Activated CD8-positive, alpha-beta T cell treated with anti-CD3 and anti-CD28 coated beads, Interleukin-2, amount 10 ng/mL, durations not matched to agents 7 days and 5 days (primary cell): Measurements from ENCODE around the gene HIVEP3. TPM values are rescaled to one million over a fixed set of nuclear protein-coding genes. Genes with fewer than 3 reads are reported as not detected.
A peak's percentile ranks its signal among the peaks of the same experiment; 100 is the strongest.

ENCODE experiments used
- ATAC-seq: fragments of 150-1000 bp; cut with Tn5 transposase; one replicate; pipeline ENCODE4 v1.10.0; 2021; ENCODE audit warnings: moderate library complexity
- CTCF ChIA-PET: fragments of 350-600 bp; sonication (Branson Sonifier 250); formaldehyde crosslinking; loops from one replicate; lab custom pipeline; 2021; ENCODE audit warnings: antibody characterized with exemption; lab: Charles Lee
- POLR2A ChIA-PET: fragments of 350-600 bp; sonication (Branson Sonifier 250); formaldehyde crosslinking; loops from one replicate; lab custom pipeline; 2021; ENCODE audit warnings: antibody characterized with exemption; lab: Charles Lee
- DNase-seq: peaks from one replicate; pipeline ENCODE4 v3.0.0-alpha.2; 2020
- H3K27ac Mint-ChIP-seq: one replicate; pipeline ENCODE4 v1.8.0; 2021; ENCODE audit warnings: mild to moderate bottlenecking, mixed read lengths
- H3K27me3 Mint-ChIP-seq: one replicate; pipeline ENCODE4 v1.8.0; 2021; ENCODE audit warnings: low read depth, mixed read lengths
- H3K36me3 Mint-ChIP-seq: one replicate; pipeline ENCODE4 v1.8.0; 2021; ENCODE audit warnings: low read depth, mixed read lengths
- H3K4me1 Mint-ChIP-seq: one replicate; pipeline ENCODE4 v1.8.0; 2021; ENCODE audit warnings: low read depth, mixed read lengths
- H3K4me3 Mint-ChIP-seq: one replicate; pipeline ENCODE4 v1.8.0; 2021; ENCODE audit warnings: mild to moderate bottlenecking, mixed read lengths
- H3K9me3 Mint-ChIP-seq: one replicate; pipeline ENCODE4 v1.8.0; 2022; ENCODE audit warnings: mixed read lengths; ENCODE audit not compliant: insufficient read depth
- total RNA-seq, 2 experiments: library from RNA; stranded (reverse); gene quantifications; one replicate each; pipeline ENCODE4 v1.2.3, GENCODE V29; 2021

The HIVEP3 gene
- total RNA-seq, 2 experiments from 2014 or later: 10.8 to 11.8 TPM

DNA sequence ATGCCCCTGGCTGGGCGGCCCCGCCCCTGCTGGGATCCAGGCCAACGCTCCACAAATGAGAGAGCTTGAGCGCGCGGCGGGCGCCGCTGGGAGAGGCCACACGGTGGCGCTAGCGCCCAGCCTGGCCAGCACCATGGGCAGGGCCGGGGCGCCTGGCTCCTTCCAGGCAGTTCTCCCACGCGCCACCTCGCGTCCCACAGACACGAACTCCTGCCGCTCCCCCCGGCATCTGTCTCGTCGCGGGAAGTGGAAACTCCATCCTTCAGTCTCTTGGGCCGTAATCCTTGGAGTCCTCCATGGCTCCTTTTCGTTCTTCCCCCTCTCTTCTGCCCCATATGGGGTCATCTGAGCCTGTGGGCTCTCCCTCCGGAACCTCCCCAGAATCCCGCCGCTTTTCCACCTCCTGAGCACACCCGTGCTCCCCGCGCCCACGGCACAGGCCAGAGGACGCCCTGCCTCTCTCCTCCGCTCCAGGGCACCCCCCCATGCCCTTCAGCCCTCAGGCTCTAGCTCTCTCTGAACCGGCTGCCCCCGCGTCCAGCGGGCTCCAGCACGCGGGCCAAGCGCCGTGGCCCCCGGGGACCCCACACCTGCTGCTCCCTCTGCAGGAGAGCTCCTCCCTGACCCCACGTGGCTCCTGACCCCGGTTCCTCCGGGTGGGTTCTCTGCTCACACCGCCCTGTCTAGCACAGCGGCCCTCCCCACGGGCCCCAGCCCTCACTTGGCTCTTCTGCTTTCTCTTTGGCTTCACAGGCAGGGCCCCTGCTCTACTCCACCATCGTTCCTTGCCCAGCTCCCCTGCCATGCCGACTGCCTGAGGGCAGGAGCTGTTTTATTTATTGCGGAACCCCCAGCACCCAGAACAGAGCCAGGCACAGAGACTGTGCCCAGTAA is 402.3 kb downstream of the HIVEP3 start:
- H3K4me3 Mint-ChIP-seq: no peak overlapping the region
- ChIA-PET POLR2A (interaction anchor here (1.0 kb wide), 1 partner anchor 376 kb away, joined by 3 read pairs; no protein-coding TSS in a partner anchor), CTCF (interaction anchor here (0.8 to 2.6 kb wide), 12 partner anchors 17 to 657 kb away, joined by 3 to 17 read pairs (median 4); no protein-coding TSS in a partner anchor)
- peak; percentile 91 for ATAC-seq
- H3K36me3 Mint-ChIP-seq: peaks cover 2% of the 10 kb centered on the region
- H3K9me3 Mint-ChIP-seq: no peaks in the 10 kb centered on the region
- no peaks in the 10 kb centered on the region for H3K4me1 Mint-ChIP-seq
- H3K27me3 Mint-ChIP-seq: no peaks in the 10 kb centered on the region
- DNase-seq: peak; percentile 67
- no peak overlapping the region for H3K27ac Mint-ChIP-seq

DNA sequence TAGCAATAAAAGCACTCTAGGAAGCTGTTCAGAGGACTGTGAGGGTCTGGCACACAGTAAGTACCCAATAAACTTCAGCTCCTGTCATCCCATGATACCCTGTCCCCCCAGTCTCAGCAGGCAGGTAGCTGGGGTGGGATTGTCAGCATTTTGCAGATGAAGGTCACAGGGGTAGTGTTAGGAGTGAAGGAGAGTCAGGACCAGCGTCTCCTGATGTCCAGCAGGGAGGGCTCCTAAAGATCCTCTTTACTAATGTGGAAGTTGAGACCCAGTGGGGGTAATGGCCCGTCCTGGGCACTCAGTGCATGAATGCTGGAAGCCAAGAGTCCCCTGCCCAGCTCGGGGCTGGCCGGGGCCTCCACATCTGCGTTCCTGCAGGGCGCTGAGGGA is 402.9 kb downstream of the HIVEP3 start:
- Mint-ChIP-seq H3K36me3 (peaks cover 4% of the 10 kb centered on the region), H3K4me1 (no peaks in the 10 kb centered on the region), H3K27ac (no peak overlapping the region), H3K4me3 (no peak overlapping the region), H3K9me3 (no peaks in the 10 kb centered on the region), H3K27me3 (no peaks in the 10 kb centered on the region)
- ATAC-seq (no peak), DNase-seq (no peak)
- POLR2A ChIA-PET: interaction anchor here (1.0 kb wide), 1 partner anchor 376 kb away, joined by 3 read pairs; no protein-coding TSS in a partner anchor
- CTCF ChIA-PET: interaction anchor here (0.8 to 2.6 kb wide), 13 partner anchors 17 to 658 kb away, joined by 3 to 17 read pairs (median 4); no protein-coding TSS in a partner anchor

DNA sequence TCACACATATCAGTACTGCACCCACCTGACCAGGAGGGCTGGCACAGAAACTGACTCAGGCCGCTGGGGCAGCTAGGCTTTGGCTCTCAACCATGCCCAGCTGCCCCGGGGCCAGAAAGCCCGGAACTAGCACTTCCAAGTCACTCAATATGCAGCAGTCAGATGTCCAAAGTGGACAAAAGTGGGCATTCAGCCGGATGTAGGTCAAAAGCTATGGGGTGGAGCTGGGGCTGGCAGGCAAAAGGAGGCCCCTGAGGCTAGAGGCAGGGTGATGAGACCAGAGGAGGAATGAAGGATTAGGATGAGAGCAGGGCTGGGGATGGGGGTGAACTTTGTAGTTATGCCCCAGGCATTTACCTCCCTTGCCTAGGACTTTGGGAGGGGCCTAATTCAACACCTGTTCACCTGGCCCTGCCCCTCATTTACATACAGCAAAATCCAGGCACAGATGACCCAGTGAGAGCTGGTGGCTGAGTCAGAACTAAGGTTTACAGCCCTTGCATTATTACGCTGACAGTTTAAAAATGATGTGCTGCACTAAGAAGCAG is 403.5 kb downstream of the HIVEP3 start:
- Mint-ChIP-seq H3K4me1 (no peaks in the 10 kb centered on the region), H3K4me3 (no peak overlapping the region), H3K36me3 (peaks cover 4% of the 10 kb centered on the region), H3K9me3 (no peaks in the 10 kb centered on the region), H3K27me3 (no peaks in the 10 kb centered on the region), H3K27ac (no peak overlapping the region)
- ChIA-PET POLR2A (no interaction called here), CTCF (interaction anchor here (0.9 to 2.6 kb wide), 10 partner anchors 18 to 659 kb away, joined by 3 to 17 read pairs (median 4); no protein-coding TSS in a partner anchor)
- no peak for ATAC-seq
- DNase-seq: no peak

DNA sequence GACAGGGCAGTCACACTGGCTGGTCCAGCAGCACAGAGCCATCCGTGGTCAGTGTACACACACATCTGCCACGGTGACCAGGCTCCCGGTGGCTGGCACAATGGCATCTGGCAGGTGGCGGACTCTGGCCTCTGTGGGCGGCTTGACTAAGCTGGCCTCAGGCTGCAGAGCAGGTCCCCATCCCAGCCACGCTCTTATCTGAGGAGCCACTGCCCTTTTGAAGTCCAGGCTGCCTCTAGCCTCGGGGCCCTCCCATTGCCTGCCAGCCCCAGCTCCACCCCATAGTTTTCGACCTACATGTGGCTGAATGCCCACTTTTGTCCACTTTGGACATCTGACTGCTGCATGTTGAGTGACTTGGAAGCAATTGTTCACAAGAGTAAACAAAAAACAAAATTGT is 404.3 kb downstream of the HIVEP3 start:
- Mint-ChIP-seq H3K9me3 (no peaks in the 10 kb centered on the region), H3K27me3 (no peaks in the 10 kb centered on the region), H3K36me3 (peaks cover 4% of the 10 kb centered on the region), H3K27ac (no peak overlapping the region), H3K4me1 (no peaks in the 10 kb centered on the region), H3K4me3 (no peak overlapping the region)
- ChIA-PET POLR2A (no interaction called here), CTCF (interaction anchor here (0.7 to 2.6 kb wide), 3 partner anchors 351 to 659 kb away, joined by 4 to 17 read pairs (median 4); no protein-coding TSS in a partner anchor)
- no peak for DNase-seq
- no peak for ATAC-seq

DNA sequence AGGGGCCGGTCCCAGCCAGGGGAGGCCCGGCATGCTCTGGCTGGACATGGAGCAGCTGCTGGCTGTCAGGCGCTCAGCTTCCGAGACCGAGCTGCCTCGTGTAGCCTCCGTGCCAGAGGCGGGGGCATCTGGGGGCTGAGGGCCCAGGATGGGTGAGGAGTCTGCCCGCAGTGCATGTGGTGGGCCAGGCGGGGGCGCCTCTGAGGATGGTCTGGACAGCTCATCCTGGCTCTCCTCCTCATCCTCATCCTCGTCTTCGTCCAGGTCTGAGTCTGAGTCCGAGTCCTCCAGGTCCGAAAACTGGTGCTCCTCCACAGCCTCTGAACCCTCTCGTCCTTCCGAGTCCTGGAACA is 405.4 kb downstream of the HIVEP3 start:
- peaks cover 4% of the 10 kb centered on the region for H3K36me3 Mint-ChIP-seq
- ChIA-PET POLR2A (no interaction called here), CTCF (interaction anchor here (0.8 to 1.1 kb wide), 3 partner anchors 17 to 457 kb away, joined by 3 to 4 read pairs (median 3); no protein-coding TSS in a partner anchor)
- H3K27ac Mint-ChIP-seq: no peak overlapping the region
- DNase-seq (peak; percentile 27), ATAC-seq (no peak)
- H3K27me3 Mint-ChIP-seq: no peaks in the 10 kb centered on the region
- H3K4me1 Mint-ChIP-seq: no peaks in the 10 kb centered on the region
- H3K9me3 Mint-ChIP-seq: no peaks in the 10 kb centered on the region
- H3K4me3 Mint-ChIP-seq: no peak overlapping the region

DNA sequence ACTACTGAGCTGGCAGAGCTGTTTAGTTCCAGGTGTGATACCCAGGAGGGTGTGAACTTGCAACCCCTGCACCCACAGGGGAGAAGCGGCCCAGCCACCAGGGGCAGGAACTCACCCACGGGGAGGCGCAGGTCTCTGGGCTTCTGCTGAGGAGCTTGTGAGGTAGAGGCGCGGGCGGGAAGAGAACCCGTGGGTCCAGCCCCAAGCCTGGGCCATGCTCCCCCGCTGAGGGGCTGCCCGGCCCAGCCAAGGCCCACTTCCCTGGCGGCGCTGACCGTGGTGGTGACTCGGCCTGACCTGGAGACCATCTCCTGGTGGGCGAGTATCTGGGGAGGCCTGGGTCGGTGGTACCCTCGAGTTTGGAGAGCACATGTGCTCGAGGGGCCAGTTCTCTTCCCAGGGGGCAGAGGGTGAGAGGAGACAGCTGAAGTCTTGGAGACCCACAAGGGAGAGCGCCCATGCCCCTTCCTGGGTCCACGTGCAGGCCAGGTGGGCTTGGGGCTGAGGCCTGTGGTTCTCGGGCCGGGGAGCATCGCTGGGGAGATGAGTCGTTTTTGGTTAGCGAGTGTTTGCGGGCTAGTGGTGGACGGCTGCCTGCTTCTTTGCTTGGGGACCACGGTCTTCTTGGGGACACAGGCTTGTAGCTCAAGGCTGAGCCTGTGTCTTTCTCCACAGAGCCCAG is 405.9 kb downstream of the HIVEP3 start:
- Mint-ChIP-seq H3K4me1 (no peaks in the 10 kb centered on the region), H3K4me3 (no peak overlapping the region), H3K9me3 (no peaks in the 10 kb centered on the region), H3K36me3 (peaks cover 4% of the 10 kb centered on the region), H3K27me3 (no peaks in the 10 kb centered on the region), H3K27ac (no peak overlapping the region)
- POLR2A ChIA-PET: no interaction called here
- ATAC-seq (no peak), DNase-seq (no peak)
- CTCF ChIA-PET: interaction anchor here (0.8 to 1.1 kb wide), 3 partner anchors 16 to 458 kb away, joined by 3 to 4 read pairs (median 3); no protein-coding TSS in a partner anchor

DNA sequence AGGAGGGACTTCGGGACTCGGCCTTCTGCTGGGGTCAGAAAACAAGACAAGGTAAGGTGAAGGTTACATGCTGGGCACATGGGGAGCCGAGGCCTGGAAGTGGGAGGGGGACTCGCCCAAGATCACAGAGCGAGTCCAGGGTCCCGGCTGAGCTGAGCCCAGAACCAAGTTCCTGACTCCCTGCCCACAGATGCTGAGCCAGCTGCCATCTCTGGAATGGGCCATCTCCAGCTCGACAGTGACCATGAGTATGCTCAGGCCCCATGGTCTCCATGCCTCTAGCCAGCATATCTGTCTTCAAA is 407.5 kb downstream of the HIVEP3 start:
- no peaks in the 10 kb centered on the region for H3K4me1 Mint-ChIP-seq
- no peak for DNase-seq
- H3K27ac Mint-ChIP-seq: no peak overlapping the region
- no peak overlapping the region for H3K4me3 Mint-ChIP-seq
- H3K9me3 Mint-ChIP-seq: no peaks in the 10 kb centered on the region
- H3K27me3 Mint-ChIP-seq: no peaks in the 10 kb centered on the region
- POLR2A ChIA-PET: no interaction called here
- CTCF ChIA-PET: no interaction called here
- peaks cover 4% of the 10 kb centered on the region for H3K36me3 Mint-ChIP-seq
- ATAC-seq: no peak

DNA sequence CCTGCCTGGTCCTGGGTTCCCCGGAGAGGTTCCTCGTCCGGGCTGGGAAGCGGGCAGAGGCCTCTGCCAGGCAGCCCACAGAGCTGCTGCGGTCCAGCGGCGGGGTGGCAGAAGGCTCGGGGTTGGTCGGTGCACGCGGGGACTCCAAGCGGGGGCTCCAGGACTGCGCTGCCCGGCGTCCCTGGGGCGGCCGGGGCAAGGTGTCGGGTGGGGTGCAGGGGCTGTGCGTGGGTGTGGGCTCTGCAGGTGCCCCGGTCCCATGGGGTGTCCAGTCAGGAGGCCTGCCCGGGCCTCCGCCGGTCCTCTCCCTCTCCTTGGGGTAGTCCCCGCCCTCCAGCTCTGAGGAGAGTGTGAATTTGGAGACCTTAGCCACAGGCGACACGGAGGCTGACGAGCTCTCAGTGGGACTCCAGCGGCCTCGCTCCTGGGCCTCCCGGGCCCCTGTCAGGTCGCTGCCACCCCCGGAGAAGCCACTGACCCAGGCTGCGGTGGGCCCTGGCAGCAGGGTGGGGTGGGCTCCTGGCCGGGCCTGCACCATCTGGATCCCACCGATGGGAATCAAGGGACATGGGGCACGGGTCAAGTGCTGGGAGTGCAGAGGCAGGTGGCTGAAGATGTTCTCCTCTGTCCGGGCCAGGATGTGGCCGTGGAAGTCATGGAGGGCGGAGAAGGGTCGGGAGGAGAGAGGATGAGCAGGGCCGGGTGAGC is 408.0 kb downstream of the HIVEP3 start:
- CTCF ChIA-PET: no interaction called here
- H3K4me3 Mint-ChIP-seq: no peak overlapping the region
- H3K4me1 Mint-ChIP-seq: no peaks in the 10 kb centered on the region
- DNase-seq: no peak
- no peak for ATAC-seq
- H3K27me3 Mint-ChIP-seq: no peaks in the 10 kb centered on the region
- no peak overlapping the region for H3K27ac Mint-ChIP-seq
- H3K9me3 Mint-ChIP-seq: no peaks in the 10 kb centered on the region
- H3K36me3 Mint-ChIP-seq: peaks cover 4% of the 10 kb centered on the region
- POLR2A ChIA-PET: no interaction called here

DNA sequence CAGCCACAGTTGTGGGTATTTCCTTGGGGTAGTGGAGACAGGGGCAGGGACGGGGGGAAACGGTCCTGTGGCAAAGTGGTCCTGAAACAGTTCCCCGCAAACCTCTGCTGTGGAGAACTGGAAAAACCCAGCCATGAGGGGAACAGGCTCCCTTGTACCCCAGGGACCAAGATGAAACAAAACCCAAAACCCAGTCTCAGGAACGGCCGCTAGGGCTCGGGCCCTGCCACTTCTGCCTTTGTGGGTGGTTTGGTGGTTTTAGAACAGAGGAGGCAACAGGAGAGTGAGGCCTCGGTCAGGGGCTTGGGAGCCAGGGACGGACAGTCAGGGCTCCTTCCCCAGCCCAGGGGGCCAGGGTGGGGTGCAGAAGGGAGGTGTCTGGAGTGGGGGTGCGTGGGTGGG is 409.5 kb downstream of the HIVEP3 start:
- no peaks in the 10 kb centered on the region for H3K9me3 Mint-ChIP-seq
- H3K27ac Mint-ChIP-seq: no peak overlapping the region
- ChIA-PET POLR2A (no interaction called here), CTCF (no interaction called here)
- H3K36me3 Mint-ChIP-seq: peaks cover 4% of the 10 kb centered on the region
- no peak for ATAC-seq
- no peaks in the 10 kb centered on the region for H3K27me3 Mint-ChIP-seq
- no peak overlapping the region for H3K4me3 Mint-ChIP-seq
- no peak for DNase-seq
- no peaks in the 10 kb centered on the region for H3K4me1 Mint-ChIP-seq

DNA sequence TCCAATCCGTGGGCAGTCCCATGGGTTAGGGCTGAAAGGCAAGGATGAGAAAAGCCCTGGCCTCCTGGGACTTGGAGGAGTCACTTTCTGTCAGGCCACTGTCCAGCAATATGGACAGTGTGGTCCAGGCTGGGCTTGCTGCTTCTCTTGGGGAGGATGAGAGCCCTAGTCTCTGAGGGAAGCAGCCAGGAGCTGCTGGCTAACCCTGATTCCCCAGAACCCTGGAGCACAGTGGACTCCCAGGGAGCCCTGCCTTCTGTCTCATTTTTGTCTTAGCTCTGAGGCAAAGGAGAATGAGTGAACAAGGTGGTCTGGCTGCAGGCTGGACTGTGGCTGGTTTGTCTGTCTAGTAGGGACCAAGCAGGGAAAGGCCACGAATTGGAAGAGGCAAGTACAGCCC is 410.4 kb downstream of the HIVEP3 start:
- ChIA-PET CTCF (interaction anchor here (1.5 kb wide), 1 partner anchor 16 kb away, joined by 6 read pairs; no protein-coding TSS in a partner anchor), POLR2A (no interaction called here)
- Mint-ChIP-seq H3K9me3 (no peaks in the 10 kb centered on the region), H3K27ac (no peak overlapping the region), H3K36me3 (peaks cover 2% of the 10 kb centered on the region), H3K4me1 (no peaks in the 10 kb centered on the region), H3K27me3 (no peaks in the 10 kb centered on the region), H3K4me3 (no peak overlapping the region)
- no peak for ATAC-seq
- no peak for DNase-seq

DNA sequence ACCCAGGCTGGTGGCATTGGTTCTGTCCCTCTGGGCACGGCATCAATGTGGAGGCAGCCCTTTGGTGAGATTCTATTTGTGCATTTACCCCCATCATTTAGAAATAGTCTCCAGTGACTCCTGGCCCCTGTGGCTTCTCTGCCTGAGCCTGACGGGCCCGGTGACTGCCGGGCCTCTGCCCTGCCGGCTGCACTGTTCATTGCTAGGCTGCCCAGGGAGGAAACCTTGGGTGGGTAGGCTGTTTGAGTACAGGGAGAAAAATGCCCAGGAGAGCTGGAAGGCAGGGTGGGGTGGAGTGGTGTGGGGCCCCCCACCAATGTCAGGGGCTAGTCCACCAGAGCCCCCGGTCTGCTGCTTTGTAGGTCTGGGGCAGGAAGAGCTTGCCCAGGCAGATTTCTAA is 410.9 kb downstream of the HIVEP3 start:
- DNase-seq (no peak), ATAC-seq (no peak)
- Mint-ChIP-seq H3K4me3 (no peak overlapping the region), H3K27me3 (no peaks in the 10 kb centered on the region), H3K4me1 (no peaks in the 10 kb centered on the region), H3K36me3 (peaks cover 2% of the 10 kb centered on the region), H3K27ac (no peak overlapping the region), H3K9me3 (no peaks in the 10 kb centered on the region)
- ChIA-PET CTCF (interaction anchor here (1.5 kb wide), 1 partner anchor 15 kb away, joined by 6 read pairs; no protein-coding TSS in a partner anchor), POLR2A (no interaction called here)
